HG03521 (cell line): Measurements from ENCODE around the gene SH3BP1.
"Not testable (repeated sequence)": the region's sequence is repeated elsewhere in the genome, so short reads cannot be mapped to it uniquely, and the experiment has no call there.

ENCODE experiments used
- ATAC-seq: cut with Tn5 transposase; IDR thresholded peaks from one replicate; pipeline ENCODE4 v1.9.1; 2021; ENCODE audit warnings: mild to moderate bottlenecking, moderate library complexity; ENCODE audit not compliant: unreplicated experiment

The SH3BP1 gene

DNA sequence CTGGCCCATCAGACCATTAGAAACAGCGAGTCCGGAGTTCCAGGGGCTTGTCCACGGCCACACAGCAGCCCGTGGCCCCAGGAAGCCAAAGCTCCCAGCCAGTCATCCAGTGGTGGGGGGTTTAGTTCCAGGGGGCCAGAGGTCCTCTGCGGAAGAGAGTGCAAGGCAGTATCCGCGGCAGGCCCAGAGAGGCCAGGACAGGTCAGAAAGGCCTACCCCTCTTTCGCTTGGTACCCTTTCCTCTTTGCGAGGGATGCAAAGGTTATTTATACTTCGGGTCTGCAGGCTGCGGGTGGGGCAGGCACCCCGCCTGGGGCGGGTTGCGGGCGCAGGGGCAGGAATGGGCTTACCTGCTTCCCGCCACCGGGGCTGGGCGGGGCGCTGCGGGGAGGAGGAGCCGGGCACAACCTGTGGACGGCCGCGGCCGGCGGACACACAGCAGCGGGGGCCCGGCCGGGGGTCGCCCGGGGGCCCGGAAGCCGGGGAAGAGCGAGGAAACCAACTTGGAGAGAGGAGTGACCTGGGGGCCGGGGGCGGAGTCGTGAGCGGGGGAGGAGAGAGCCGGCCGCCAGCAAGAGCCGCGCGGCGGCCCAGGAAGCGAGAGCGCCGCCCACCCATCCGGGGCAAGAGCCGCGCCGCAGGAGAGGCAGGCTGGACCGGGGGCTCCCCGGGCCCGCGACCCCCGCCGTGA, at the start of gene SH3BP1:
TSS of gene SH3BP1 (plus strand) at position 600 of the 691 bp plus-strand sequence. CDS start 119 bp downstream, outside the sequence.
- no peak for ATAC-seq

DNA sequence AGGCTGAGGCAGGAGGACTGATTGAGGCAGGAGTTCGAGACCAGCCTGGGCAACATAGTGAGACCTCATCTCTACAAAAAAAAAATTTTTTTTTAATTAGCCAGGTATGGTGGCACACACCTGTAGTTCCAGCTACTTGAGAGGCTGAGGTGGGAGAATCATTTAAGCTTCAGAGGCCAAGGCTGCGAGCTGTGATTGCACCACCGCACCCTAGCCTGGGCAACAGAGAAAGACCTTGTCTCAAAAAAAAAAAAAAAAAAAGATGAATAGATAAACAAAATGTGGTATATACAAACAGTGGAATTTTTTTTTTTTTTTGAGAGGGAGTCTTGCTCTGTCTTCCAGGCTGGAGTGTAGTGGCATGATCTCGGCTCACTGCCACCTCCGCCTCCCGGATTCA, 48.4 kb upstream of the SH3BP1 start:
- ATAC-seq, result not testable (repeated sequence)

GRCh38 chr22:37591823-37592404, 47.6 kb upstream of the SH3BP1 start:
- ATAC-seq, result no peak

GRCh38 chr22:37594237-37594636, 45.2 kb upstream of the SH3BP1 start:
- no peak for ATAC-seq

GRCh38 chr22:37599153-37599552, 40.3 kb upstream of the SH3BP1 start:
- ATAC-seq, result no peak

DNA sequence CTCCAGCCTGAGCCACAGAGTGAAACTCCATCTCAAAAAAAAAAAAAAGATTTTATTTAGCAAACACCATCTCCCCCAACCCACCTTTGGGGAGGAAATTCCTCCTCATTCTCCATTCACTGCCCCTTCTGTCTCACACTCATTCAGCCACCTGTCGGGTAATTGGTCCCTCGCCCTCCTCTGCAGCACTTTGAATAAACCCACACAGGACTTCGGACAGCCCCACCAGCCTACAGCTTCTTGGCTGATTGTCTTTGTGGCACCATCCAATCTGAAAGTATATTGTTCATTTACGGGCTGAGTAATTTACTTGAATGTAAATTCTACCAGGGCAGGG, 38.3 kb upstream of the SH3BP1 start:
- no peak for ATAC-seq

DNA sequence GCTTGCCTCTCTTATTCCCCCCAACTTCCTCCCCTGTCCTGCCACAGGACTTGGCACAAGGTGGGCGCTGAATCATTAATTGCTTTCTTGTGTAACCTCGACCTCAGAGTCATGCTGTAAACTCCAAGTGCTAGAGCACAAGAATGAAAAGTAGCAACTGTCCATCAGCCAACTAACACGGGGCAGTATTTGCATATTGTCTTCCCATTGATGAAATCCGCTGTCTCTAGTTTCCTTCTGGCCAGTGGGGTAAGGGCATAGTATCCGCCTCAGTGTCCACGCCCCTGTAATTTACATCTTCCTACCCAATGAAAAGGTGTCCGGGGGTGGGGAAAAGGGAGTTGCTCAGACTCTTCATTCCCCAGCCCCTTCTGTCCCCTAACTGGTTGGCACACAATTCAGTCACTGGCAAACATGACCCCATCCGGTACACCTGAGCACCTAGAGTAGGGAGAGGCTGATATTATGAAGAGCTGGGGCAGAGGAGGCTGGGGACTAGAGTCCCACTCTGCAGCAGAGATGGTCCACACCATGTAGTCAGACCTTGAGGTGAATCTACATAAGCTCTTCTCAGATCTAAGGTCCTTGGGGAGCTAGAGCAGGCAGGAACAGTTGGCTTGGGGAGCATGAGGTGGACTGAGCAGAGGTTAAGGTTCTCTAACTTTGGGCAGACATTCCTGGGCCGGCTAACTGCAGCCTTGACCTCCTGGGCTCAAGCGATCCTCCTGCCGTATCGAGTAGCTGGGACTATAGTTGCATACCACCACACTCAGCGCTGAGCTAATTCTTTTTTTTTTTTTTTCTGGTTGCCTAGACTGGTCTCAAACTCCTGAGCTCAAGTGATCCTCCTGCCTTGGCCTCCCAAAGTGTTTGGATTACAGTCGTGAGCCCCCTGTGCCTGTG, 37.7 kb upstream of the SH3BP1 start:
- ATAC-seq, result no peak

- not testable (repeated sequence) for ATAC-seq
Measured at GRCh38 chr22:37602546-37603277, 36.8 kb upstream of the SH3BP1 start.

DNA sequence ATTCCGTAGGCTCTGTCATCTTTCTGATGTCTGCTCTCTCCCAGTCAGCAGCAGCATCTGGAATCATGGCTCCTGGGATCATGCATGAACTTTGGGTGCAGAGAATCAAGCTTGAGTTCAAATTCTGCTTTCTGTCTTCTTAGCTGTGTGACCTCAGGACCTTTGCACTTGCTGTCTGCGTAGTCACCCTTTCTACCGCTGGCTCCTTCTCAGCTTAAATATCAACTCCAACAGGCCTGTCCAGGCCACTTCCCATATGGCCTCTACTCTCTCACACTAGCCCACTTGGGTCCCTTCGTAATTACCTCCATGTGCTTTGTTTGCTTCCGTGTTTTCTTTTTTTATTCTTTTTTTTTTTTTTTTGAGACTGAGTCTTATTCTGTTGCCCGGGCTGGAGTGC, 35.4 kb upstream of the SH3BP1 start:
- no peak for ATAC-seq

GRCh38 chr22:37604875-37605274, 34.6 kb upstream of the SH3BP1 start:
- no peak for ATAC-seq

- no peak for ATAC-seq
Measured at GRCh38 chr22:37607010-37607934, 32.2 kb upstream of the SH3BP1 start.

GRCh38 chr22:37607935-37608476, 31.5 kb upstream of the SH3BP1 start:
- no peak for ATAC-seq

DNA sequence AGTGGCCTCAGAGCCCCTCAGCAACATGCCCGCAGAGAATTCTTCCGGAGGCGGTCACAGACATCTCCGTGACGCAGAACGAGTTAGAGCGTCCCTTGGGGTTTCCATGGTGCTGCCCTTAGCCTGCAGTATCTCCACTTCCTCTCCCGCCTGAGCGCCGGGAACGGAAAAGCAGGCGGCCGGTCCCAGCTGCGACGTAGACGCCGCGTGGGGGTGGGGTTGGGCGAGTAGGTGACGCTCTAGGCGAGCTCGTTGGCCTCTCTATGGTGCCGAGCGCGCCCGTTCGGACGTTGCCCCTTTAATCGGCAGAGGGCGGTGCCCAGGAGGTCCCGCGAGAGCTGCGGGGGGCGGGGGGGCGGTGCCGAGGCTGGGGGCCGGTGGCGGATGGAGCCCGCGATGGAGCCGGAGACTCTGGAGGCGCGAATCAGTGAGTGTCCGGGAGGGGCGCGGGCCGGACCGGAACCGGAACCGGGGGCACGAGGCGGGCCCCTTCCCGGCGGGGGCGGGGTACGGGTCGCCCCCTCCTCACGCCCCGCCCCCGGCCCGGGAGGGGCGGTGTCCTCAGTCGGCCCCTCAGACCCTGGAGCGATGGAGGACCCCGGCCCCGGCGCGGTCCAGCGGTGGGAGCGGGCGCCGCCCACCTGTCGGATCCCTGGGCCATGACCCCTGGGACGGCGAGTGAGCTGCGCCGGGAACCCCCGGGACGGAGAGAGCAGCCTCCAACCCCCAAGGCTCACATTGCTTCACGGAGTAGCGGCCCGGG, 30.8 kb upstream of the SH3BP1 start, which contains the start of gene GGA1:
TSS of gene GGA1 (plus strand) at position 358 of the 763 bp plus-strand sequence. CDS start at position 385, 27 bp downstream.
- ATAC-seq, result peak; percentile 84

GRCh38 chr22:37609240-37610152, 30.0 kb upstream of the SH3BP1 start:
- no peak for ATAC-seq

DNA sequence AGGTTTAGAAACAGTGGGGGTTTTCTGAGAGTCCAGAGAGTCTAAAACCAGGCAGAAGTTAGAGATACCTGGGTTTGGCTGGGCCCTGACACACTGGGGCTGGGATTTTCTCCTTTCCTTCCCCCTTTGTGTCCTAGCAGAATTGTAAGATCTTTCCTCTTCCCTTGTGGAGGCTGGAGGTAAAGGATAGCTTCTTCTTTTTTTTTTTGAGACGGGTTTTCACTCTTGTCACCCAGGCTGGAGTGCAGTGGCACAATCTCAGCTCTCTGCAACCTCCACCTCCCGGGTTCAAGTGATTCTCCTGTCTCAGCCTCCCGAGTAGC, 29.4 kb upstream of the SH3BP1 start:
- ATAC-seq, result not testable (repeated sequence)

- no peak for ATAC-seq
Measured at GRCh38 chr22:37610480-37611129, 28.9 kb upstream of the SH3BP1 start.

- no peak for ATAC-seq
Measured at GRCh38 chr22:37611207-37611606, 28.3 kb upstream of the SH3BP1 start.
